ENCODE measurements around the gene KIF23.
"Not testable (repeated sequence)": the region's sequence is repeated elsewhere in the genome, so short reads cannot be mapped to it uniquely, and the experiment has no call there.

KIF23 gene

GRCh38 chr15:69413822-69414700 lies at the start of gene KIF23:
KIF23 (plus strand) TSS chr15:69414349; CDS start chr15:69414466, 117 bp downstream.
- Histone ChIP-seq H3K27ac (ENCODE audit: low read depth, low read length) (no peak within 1 kb of the TSS), H3K36me3 (ENCODE audit: insufficient read depth, low read length) (no peaks in the 10 kb centered on the region), H3K4me3 (ENCODE audit: low read depth in 1 of 2, low read length in 2 of 2) (peak within 1 kb of the TSS; percentile 52 to 88), H3K9ac (ENCODE audit: low read length) (no peak within 1 kb of the TSS), H3K27me3 (ENCODE audit: control insufficient read depth in 1 of 2, insufficient read depth in 2 of 2, low read length in 2 of 2) (no peaks in the 10 kb centered on the region), H3K4me1 (ENCODE audit: insufficient read depth, low read length) (peaks cover 5% of the 10 kb centered on the region), H3K9me3 (ENCODE audit: low read length) (no peaks in the 10 kb centered on the region)

DNA sequence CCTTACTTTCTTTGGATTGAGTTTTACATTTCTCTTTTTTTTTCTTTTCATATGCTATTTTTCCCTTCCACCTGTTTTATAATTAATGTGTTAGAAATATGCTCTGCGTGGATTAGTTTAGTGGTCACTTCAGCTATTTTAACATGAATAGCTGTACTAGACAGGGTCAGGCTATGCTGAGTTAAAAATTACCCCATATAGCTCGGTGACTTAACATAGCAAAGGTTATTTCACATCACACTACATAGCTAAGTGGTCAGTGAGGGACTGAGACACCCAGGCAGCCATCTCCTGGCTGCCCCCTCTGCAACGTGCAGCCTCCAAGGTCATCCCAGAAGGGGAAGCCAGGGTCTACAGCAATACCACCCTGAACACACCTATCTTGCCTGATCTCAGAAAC lies 46.9 kb upstream of the KIF23 start:
- no peak overlapping the region for H3K27ac ChIP-seq (ENCODE audit: low read depth, low read length)
- no peaks in the 10 kb centered on the region for H3K36me3 ChIP-seq (ENCODE audit: insufficient read depth, low read length)
- H3K9ac ChIP-seq (ENCODE audit: low read length), result no peak overlapping the region
- H3K4me3 ChIP-seq (ENCODE audit: low read depth in 1 of 2, low read length in 2 of 2), result no peak overlapping the region
- H3K27me3 ChIP-seq (ENCODE audit: control insufficient read depth in 1 of 2, insufficient read depth in 2 of 2, low read length in 2 of 2), result no peaks in the 10 kb centered on the region
- H3K9me3 ChIP-seq (ENCODE audit: low read length), result no peaks in the 10 kb centered on the region
- no peaks in the 10 kb centered on the region for H3K4me1 ChIP-seq (ENCODE audit: insufficient read depth, low read length)

DNA sequence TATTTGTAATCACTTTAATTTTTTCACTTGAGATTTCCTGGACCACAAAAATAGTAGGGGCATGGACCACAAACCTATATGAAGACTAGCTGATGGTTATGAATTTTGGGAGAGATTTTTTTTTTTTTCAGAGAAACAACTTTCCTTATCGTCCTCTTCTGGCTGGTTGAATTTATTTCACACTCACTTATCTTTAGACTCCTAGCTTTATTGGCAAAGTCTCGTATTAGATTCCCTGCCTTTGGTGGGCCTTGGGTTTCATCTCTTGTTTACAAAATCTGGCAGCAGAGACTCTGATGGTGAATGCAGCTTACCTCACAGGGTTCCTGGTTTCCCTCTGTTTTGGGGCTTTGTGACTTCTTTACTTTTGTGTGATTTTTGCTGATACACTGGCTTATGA lies 44.5 kb upstream of the KIF23 start:
- H3K4me3 ChIP-seq (ENCODE audit: low read depth in 1 of 2, low read length in 2 of 2), result no peak overlapping the region
- no peak overlapping the region for H3K9ac ChIP-seq (ENCODE audit: low read length)
- no peaks in the 10 kb centered on the region for H3K36me3 ChIP-seq (ENCODE audit: insufficient read depth, low read length)
- no peaks in the 10 kb centered on the region for H3K4me1 ChIP-seq (ENCODE audit: insufficient read depth, low read length)
- H3K27me3 ChIP-seq (ENCODE audit: control insufficient read depth in 1 of 2, insufficient read depth in 2 of 2, low read length in 2 of 2), result no peaks in the 10 kb centered on the region
- no peak overlapping the region for H3K27ac ChIP-seq (ENCODE audit: low read depth, low read length)
- H3K9me3 ChIP-seq (ENCODE audit: low read length), result no peaks in the 10 kb centered on the region

GRCh38 chr15:69373406-69373805 lies 40.7 kb upstream of the KIF23 start:
- Histone ChIP-seq H3K36me3 (ENCODE audit: insufficient read depth, low read length) (no peaks in the 10 kb centered on the region), H3K9ac (ENCODE audit: low read length) (no peak overlapping the region), H3K4me3 (ENCODE audit: low read depth in 1 of 2, low read length in 2 of 2) (no peak overlapping the region), H3K27me3 (ENCODE audit: control insufficient read depth in 1 of 2, insufficient read depth in 2 of 2, low read length in 2 of 2) (no peaks in the 10 kb centered on the region), H3K9me3 (ENCODE audit: low read length) (no peaks in the 10 kb centered on the region), H3K27ac (ENCODE audit: low read depth, low read length) (no peak overlapping the region), H3K4me1 (ENCODE audit: insufficient read depth, low read length) (no peaks in the 10 kb centered on the region)

DNA sequence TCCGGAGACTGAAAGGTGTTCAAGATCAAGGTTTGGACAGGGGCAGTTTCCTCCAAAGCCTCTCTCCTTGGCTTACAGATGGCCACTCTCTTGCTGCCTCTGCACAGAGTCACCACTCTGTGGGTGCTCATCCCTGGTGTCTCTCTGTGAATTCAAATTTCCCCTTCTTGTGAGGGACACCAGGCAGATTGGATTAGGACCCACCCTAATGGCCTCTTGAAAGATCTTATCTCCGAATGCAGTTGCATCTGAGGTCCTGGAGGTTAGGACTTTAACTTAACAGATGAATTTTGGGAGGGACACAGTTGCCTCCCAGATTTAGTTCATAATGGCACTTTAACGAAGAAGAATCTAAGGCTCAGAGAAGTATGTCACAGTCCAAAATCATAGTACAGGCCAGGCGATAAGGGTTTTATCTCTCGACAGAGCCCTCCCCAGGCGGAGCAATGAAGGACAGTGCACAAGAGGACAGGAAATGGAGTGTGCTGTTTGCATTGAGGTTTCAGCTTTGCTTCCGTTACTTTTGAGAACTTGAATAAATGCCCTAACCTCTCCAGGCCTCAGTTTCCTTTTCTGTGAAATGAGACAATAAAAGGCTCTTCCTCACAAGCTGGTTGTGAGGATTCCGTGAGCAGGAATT lies 38.9 kb upstream of the KIF23 start:
- H3K27ac ChIP-seq (ENCODE audit: low read depth, low read length), result no peak overlapping the region
- H3K4me1 ChIP-seq (ENCODE audit: insufficient read depth, low read length), result no peaks in the 10 kb centered on the region
- H3K36me3 ChIP-seq (ENCODE audit: insufficient read depth, low read length), result no peaks in the 10 kb centered on the region
- H3K27me3 ChIP-seq (ENCODE audit: control insufficient read depth in 1 of 2, insufficient read depth in 2 of 2, low read length in 2 of 2), result no peaks in the 10 kb centered on the region
- no peaks in the 10 kb centered on the region for H3K9me3 ChIP-seq (ENCODE audit: low read length)
- H3K9ac ChIP-seq (ENCODE audit: low read length), result no peak overlapping the region
- H3K4me3 ChIP-seq (ENCODE audit: low read depth in 1 of 2, low read length in 2 of 2), result no peak overlapping the region

- Histone ChIP-seq H3K4me1 (ENCODE audit: insufficient read depth, low read length) (no peaks in the 10 kb centered on the region), H3K9me3 (ENCODE audit: low read length) (no peaks in the 10 kb centered on the region), H3K27me3 (ENCODE audit: control insufficient read depth in 1 of 2, insufficient read depth in 2 of 2, low read length in 2 of 2) (no peaks in the 10 kb centered on the region), H3K36me3 (ENCODE audit: insufficient read depth, low read length) (no peaks in the 10 kb centered on the region), H3K27ac (ENCODE audit: low read depth, low read length) (no peak overlapping the region), H3K4me3 (ENCODE audit: low read depth in 1 of 2, low read length in 2 of 2) (no peak overlapping the region), H3K9ac (ENCODE audit: low read length) (no peak overlapping the region)
Observed at GRCh38 chr15:69377216-69377970, 36.8 kb upstream of the KIF23 start.

DNA sequence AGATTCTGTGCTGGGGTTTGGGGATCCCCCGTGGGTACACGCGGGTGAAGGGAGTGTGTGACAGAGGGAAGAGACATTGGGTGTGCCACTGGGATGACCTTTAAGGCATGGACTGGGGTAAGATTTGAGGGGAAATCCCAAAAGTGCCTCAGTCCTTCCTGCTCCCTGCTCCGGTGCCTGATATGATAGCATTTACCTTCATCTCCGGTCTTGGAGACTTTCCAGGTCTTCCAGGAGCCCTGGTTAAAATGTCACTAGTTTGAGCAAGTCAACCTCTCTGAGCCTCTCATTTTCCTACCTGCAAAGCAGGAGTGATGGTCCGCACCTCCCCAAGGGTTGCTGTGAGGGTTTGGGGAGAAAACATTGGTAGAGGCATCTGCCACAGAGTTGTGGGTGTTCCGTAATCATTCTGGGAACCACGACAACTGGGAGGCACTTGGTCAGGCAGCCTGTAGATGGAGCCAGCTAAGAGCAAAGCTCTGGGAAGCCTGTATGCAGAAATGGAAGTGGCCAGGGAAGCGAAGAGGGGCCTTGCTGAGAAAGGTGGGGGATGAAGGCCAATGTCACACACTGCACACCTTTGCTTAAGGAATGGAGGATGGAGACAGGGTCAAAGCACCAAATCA lies 33.9 kb upstream of the KIF23 start:
- no peak overlapping the region for H3K27ac ChIP-seq (ENCODE audit: low read depth, low read length)
- H3K4me3 ChIP-seq (ENCODE audit: low read depth in 1 of 2, low read length in 2 of 2), result no peak overlapping the region
- no peaks in the 10 kb centered on the region for H3K27me3 ChIP-seq (ENCODE audit: control insufficient read depth in 1 of 2, insufficient read depth in 2 of 2, low read length in 2 of 2)
- H3K9ac ChIP-seq (ENCODE audit: low read length), result no peak overlapping the region
- H3K36me3 ChIP-seq (ENCODE audit: insufficient read depth, low read length), result no peaks in the 10 kb centered on the region
- no peaks in the 10 kb centered on the region for H3K4me1 ChIP-seq (ENCODE audit: insufficient read depth, low read length)
- no peaks in the 10 kb centered on the region for H3K9me3 ChIP-seq (ENCODE audit: low read length)

DNA sequence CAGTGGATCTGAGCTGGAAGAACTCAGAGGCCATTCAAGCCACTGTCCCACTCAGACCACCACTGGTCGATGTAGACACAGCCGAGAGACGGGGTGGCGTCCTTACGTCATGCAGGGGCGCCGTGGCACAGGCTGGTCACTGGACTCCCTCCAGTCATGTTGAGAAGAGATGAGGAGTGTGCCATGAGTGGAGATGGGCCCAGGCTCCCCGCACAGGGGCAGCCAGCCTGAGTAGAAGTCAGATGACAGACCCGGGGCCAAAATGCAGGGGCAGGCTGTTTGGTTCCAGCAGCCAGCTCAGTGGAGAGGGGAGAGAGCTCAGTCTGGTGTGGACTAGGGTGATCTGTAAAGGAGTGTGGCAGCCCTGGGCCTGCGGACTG lies 33.4 kb upstream of the KIF23 start:
- no peak overlapping the region for H3K4me3 ChIP-seq (ENCODE audit: low read depth in 1 of 2, low read length in 2 of 2)
- H3K27me3 ChIP-seq (ENCODE audit: control insufficient read depth in 1 of 2, insufficient read depth in 2 of 2, low read length in 2 of 2), result no peaks in the 10 kb centered on the region
- H3K9ac ChIP-seq (ENCODE audit: low read length), result no peak overlapping the region
- H3K4me1 ChIP-seq (ENCODE audit: insufficient read depth, low read length), result no peaks in the 10 kb centered on the region
- no peak overlapping the region for H3K27ac ChIP-seq (ENCODE audit: low read depth, low read length)
- no peaks in the 10 kb centered on the region for H3K36me3 ChIP-seq (ENCODE audit: insufficient read depth, low read length)
- no peaks in the 10 kb centered on the region for H3K9me3 ChIP-seq (ENCODE audit: low read length)

DNA sequence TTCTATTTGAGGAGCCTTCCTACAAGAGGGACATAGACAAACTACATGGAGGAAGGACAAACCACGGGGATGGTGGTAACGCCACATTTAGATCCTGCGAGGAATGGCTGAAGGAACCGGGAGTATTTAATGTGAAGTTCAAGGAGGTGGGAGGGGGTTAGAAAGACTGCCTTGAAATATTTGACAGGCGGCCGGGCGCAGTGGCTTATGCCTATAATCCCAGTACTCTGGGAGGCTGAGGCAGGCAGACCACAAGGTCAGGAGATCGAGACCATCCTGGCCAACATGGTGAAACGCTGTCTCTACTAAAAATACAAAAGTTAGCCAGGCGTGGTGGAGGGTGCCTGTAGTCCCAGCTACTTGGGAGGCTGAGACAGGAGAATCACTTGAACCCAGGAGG lies 32.0 kb upstream of the KIF23 start:
- not testable (repeated sequence) for H3K27me3 ChIP-seq (ENCODE audit: control insufficient read depth in 1 of 2, insufficient read depth in 2 of 2, low read length in 2 of 2); H3K9me3 ChIP-seq (ENCODE audit: low read length); H3K9ac ChIP-seq (ENCODE audit: low read length); H3K36me3 ChIP-seq (ENCODE audit: insufficient read depth, low read length); H3K4me3 ChIP-seq (ENCODE audit: low read depth in 1 of 2, low read length in 2 of 2); H3K27ac ChIP-seq (ENCODE audit: low read depth, low read length); H3K4me1 ChIP-seq (ENCODE audit: insufficient read depth, low read length)

DNA sequence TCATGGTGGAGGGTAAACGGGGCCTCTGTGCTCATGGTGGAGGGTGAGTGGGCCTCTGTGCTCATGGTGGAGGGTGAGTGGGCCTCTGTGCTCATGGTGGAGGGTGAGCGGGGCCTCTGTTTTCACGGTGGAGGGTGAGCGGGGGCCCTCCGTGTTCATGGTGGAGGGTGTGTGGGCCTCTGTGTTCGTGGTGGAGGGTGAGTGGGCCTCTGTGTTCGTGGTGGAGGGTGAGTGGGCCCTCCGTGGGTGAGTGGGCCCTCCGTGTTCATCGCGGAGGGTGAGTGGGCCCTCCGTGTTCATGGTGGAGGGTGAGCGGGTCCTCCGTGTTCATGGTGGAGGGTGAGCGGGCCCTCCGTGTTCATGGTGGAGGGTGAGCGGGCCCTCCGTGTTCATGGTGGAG lies 30.1 kb upstream of the KIF23 start:
- not testable (repeated sequence) for H3K9ac ChIP-seq (ENCODE audit: low read length); H3K36me3 ChIP-seq (ENCODE audit: insufficient read depth, low read length); H3K4me1 ChIP-seq (ENCODE audit: insufficient read depth, low read length); H3K9me3 ChIP-seq (ENCODE audit: low read length); H3K27ac ChIP-seq (ENCODE audit: low read depth, low read length); H3K4me3 ChIP-seq (ENCODE audit: low read depth in 1 of 2, low read length in 2 of 2); H3K27me3 ChIP-seq (ENCODE audit: control insufficient read depth in 1 of 2, insufficient read depth in 2 of 2, low read length in 2 of 2)

Measured in muscle layer of colon (tissue), 2 donors.